GM04504 (cell line): Measurements from ENCODE around the gene PDE3B.
"Not testable (repeated sequence)": the region's sequence is repeated elsewhere in the genome, so short reads cannot be mapped to it uniquely, and the experiment has no call there.

Source experiments
- DNase-seq: peaks from one replicate; pipeline ENCODE4 v3.0.0-alpha.2; 2012; ENCODE audit warnings: low read depth

PDE3B gene

GRCh38 chr11:14643697-14644225 is at the start of gene PDE3B:
PDE3B (plus strand) TSS chr11:14643804; CDS start chr11:14644076, 272 bp downstream.
- DNase-seq: no peak

GRCh38 chr11:14595261-14595660 is 48.3 kb upstream of the PDE3B start:
- not testable (repeated sequence) for DNase-seq

- no peak for DNase-seq
These were observed 35.9 kb upstream of the PDE3B start for GRCh38 chr11:14607713-14608112.

- DNase-seq: no peak
These were observed 33.7 kb upstream of the PDE3B start for GRCh38 chr11:14609902-14610301.

- no peak for DNase-seq
These were observed 31.7 kb upstream of the PDE3B start for GRCh38 chr11:14611939-14612338.

GRCh38 chr11:14612694-14613093 is 30.9 kb upstream of the PDE3B start:
- no peak for DNase-seq

GRCh38 chr11:14614091-14614622 is 29.4 kb upstream of the PDE3B start:
- DNase-seq: no peak

GRCh38 chr11:14617241-14618027 is 26.2 kb upstream of the PDE3B start:
- no peak for DNase-seq

- no peak for DNase-seq
These were observed 25.5 kb upstream of the PDE3B start for GRCh38 chr11:14618060-14618459.

- DNase-seq: no peak
These were observed 23.7 kb upstream of the PDE3B start for GRCh38 chr11:14619603-14620531.

- DNase-seq: no peak
These were observed 21.2 kb upstream of the PDE3B start for GRCh38 chr11:14622223-14622954.

GRCh38 chr11:14623036-14623435 is 20.6 kb upstream of the PDE3B start:
- DNase-seq: no peak

GRCh38 chr11:14625586-14626205 is 17.9 kb upstream of the PDE3B start:
- no peak for DNase-seq

- no peak for DNase-seq
These were observed 17.0 kb upstream of the PDE3B start for GRCh38 chr11:14626650-14627049.

GRCh38 chr11:14633506-14634224 is 9.9 kb upstream of the PDE3B start:
- not testable (repeated sequence) for DNase-seq

GRCh38 chr11:14634813-14635212 is 8.8 kb upstream of the PDE3B start:
- DNase-seq: no peak

GRCh38 chr11:14635546-14635945 is 8.1 kb upstream of the PDE3B start:
- no peak for DNase-seq

GRCh38 chr11:14636119-14636518 is 7.5 kb upstream of the PDE3B start:
- DNase-seq: no peak

GRCh38 chr11:14637868-14638409 is 5.7 kb upstream of the PDE3B start:
- no peak for DNase-seq

- DNase-seq: no peak
These were observed 5.0 kb upstream of the PDE3B start for GRCh38 chr11:14638561-14638960.
